ENCODE data around the gene ZBTB7B.

ZBTB7B gene

GRCh38 chr1:154959426-154959780, 43.2 kb upstream of the ZBTB7B start:
- Histone ChIP-seq H3K4me1 (ENCODE audit: control insufficient read depth in 1 of 2, insufficient read depth in 2 of 2, low read length in 2 of 2) (peaks cover 30 to 46% of the 10 kb centered on the region in 2 donors), H3K4me3 (ENCODE audit: low read depth in 1 of 2, low read length in 2 of 2) (no peak overlapping the region), H3K27me3 (ENCODE audit: control insufficient read depth in 1 of 2, insufficient read depth in 2 of 2, low read length in 2 of 2) (no peaks in the 10 kb centered on the region), H3K27ac (ENCODE audit: low read depth, low read length) (no peak overlapping the region), H3K9me3 (ENCODE audit: control insufficient read depth in 1 of 2, low read length in 2 of 2) (no peaks in the 10 kb centered on the region), H3K9ac (ENCODE audit: low read depth in 1 of 2, low read length in 2 of 2) (no peak overlapping the region), H3K36me3 (ENCODE audit: control insufficient read depth in 1 of 2, insufficient read depth in 2 of 2, low read length in 2 of 2) (peaks cover 13 to 29% of the 10 kb centered on the region in 2 donors)

GRCh38 chr1:154960446-154961136, 42.0 kb upstream of the ZBTB7B start:
- Histone ChIP-seq H3K36me3 (ENCODE audit: control insufficient read depth in 1 of 2, insufficient read depth in 2 of 2, low read length in 2 of 2) (peaks cover 22 to 39% of the 10 kb centered on the region in 2 donors), H3K4me1 (ENCODE audit: control insufficient read depth in 1 of 2, insufficient read depth in 2 of 2, low read length in 2 of 2) (peaks cover 20 to 35% of the 10 kb centered on the region in 2 donors), H3K27ac (ENCODE audit: low read depth, low read length) (no peak overlapping the region), H3K9me3 (ENCODE audit: control insufficient read depth in 1 of 2, low read length in 2 of 2) (no peaks in the 10 kb centered on the region), H3K4me3 (ENCODE audit: low read depth in 1 of 2, low read length in 2 of 2) (peak overlapping the region; percentile 77 to 86), H3K27me3 (ENCODE audit: control insufficient read depth in 1 of 2, insufficient read depth in 2 of 2, low read length in 2 of 2) (no peaks in the 10 kb centered on the region), H3K9ac (ENCODE audit: low read depth in 1 of 2, low read length in 2 of 2) (peak overlapping the region; percentile 76 to 85)

GRCh38 chr1:154961207-154962155, 41.1 kb upstream of the ZBTB7B start, which contains the start of gene PYGO2:
Gene PYGO2, minus strand, starts transcription at chr1:154961782. Its CDS starts 206 bp downstream, at chr1:154961576.
- H3K4me1 ChIP-seq (ENCODE audit: control insufficient read depth in 1 of 2, insufficient read depth in 2 of 2, low read length in 2 of 2), result peaks cover 16 to 32% of the 10 kb centered on the region in 2 donors
- peaks cover 27 to 48% of the 10 kb centered on the region in 2 donors for H3K36me3 ChIP-seq (ENCODE audit: control insufficient read depth in 1 of 2, insufficient read depth in 2 of 2, low read length in 2 of 2)
- peak within 1 kb of the TSS; percentile 77 to 86 for H3K4me3 ChIP-seq (ENCODE audit: low read depth in 1 of 2, low read length in 2 of 2)
- H3K27me3 ChIP-seq (ENCODE audit: control insufficient read depth in 1 of 2, insufficient read depth in 2 of 2, low read length in 2 of 2), result no peaks in the 10 kb centered on the region
- peak within 1 kb of the TSS; percentile 99 for H3K27ac ChIP-seq (ENCODE audit: low read depth, low read length)
- no peaks in the 10 kb centered on the region for H3K9me3 ChIP-seq (ENCODE audit: control insufficient read depth in 1 of 2, low read length in 2 of 2)
- peak within 1 kb of the TSS; percentile 76 to 85 for H3K9ac ChIP-seq (ENCODE audit: low read depth in 1 of 2, low read length in 2 of 2)

GRCh38 chr1:154962156-154962749, 40.3 kb upstream of the ZBTB7B start:
- Histone ChIP-seq H3K27ac (ENCODE audit: low read depth, low read length) (peak overlapping the region; percentile 99), H3K9ac (ENCODE audit: low read depth in 1 of 2, low read length in 2 of 2) (peak overlapping the region; percentile 76 to 85), H3K36me3 (ENCODE audit: control insufficient read depth in 1 of 2, insufficient read depth in 2 of 2, low read length in 2 of 2) (peaks cover 32 to 56% of the 10 kb centered on the region in 2 donors), H3K9me3 (ENCODE audit: control insufficient read depth in 1 of 2, low read length in 2 of 2) (no peaks in the 10 kb centered on the region), H3K4me3 (ENCODE audit: low read depth in 1 of 2, low read length in 2 of 2) (peak overlapping the region; percentile 77 to 86), H3K4me1 (ENCODE audit: control insufficient read depth in 1 of 2, insufficient read depth in 2 of 2, low read length in 2 of 2) (peaks cover 8 to 27% of the 10 kb centered on the region in 2 donors), H3K27me3 (ENCODE audit: control insufficient read depth in 1 of 2, insufficient read depth in 2 of 2, low read length in 2 of 2) (no peaks in the 10 kb centered on the region)

- H3K4me3 ChIP-seq (ENCODE audit: low read depth in 1 of 2, low read length in 2 of 2), result peak overlapping the region; percentile 77 to 86
- peaks cover 7 to 27% of the 10 kb centered on the region in 2 donors for H3K4me1 ChIP-seq (ENCODE audit: control insufficient read depth in 1 of 2, insufficient read depth in 2 of 2, low read length in 2 of 2)
- H3K9ac ChIP-seq (ENCODE audit: low read depth in 1 of 2, low read length in 2 of 2), result peak overlapping the region; percentile 76 to 85
- H3K27me3 ChIP-seq (ENCODE audit: control insufficient read depth in 1 of 2, insufficient read depth in 2 of 2, low read length in 2 of 2), result no peaks in the 10 kb centered on the region
- peaks cover 37 to 62% of the 10 kb centered on the region in 2 donors for H3K36me3 ChIP-seq (ENCODE audit: control insufficient read depth in 1 of 2, insufficient read depth in 2 of 2, low read length in 2 of 2)
- no peaks in the 10 kb centered on the region for H3K9me3 ChIP-seq (ENCODE audit: control insufficient read depth in 1 of 2, low read length in 2 of 2)
- no peak overlapping the region for H3K27ac ChIP-seq (ENCODE audit: low read depth, low read length)
These were observed 39.7 kb upstream of the ZBTB7B start for GRCh38 chr1:154962795-154963330.

- H3K27me3 ChIP-seq (ENCODE audit: control insufficient read depth in 1 of 2, insufficient read depth in 2 of 2, low read length in 2 of 2), result no peaks in the 10 kb centered on the region
- H3K4me3 ChIP-seq (ENCODE audit: low read depth in 1 of 2, low read length in 2 of 2), result no peak overlapping the region
- peak overlapping the region in 1 of 2 donors; percentile 7 for H3K9ac ChIP-seq (ENCODE audit: low read depth in 1 of 2, low read length in 2 of 2)
- H3K36me3 ChIP-seq (ENCODE audit: control insufficient read depth in 1 of 2, insufficient read depth in 2 of 2, low read length in 2 of 2), result peaks cover 32 to 65% of the 10 kb centered on the region in 2 donors
- no peak overlapping the region for H3K27ac ChIP-seq (ENCODE audit: low read depth, low read length)
- no peaks in the 10 kb centered on the region for H3K9me3 ChIP-seq (ENCODE audit: control insufficient read depth in 1 of 2, low read length in 2 of 2)
- peaks cover 7 to 27% of the 10 kb centered on the region in 2 donors for H3K4me1 ChIP-seq (ENCODE audit: control insufficient read depth in 1 of 2, insufficient read depth in 2 of 2, low read length in 2 of 2)
These were observed 39.0 kb upstream of the ZBTB7B start for GRCh38 chr1:154963643-154964042.

- Histone ChIP-seq H3K9ac (ENCODE audit: low read depth in 1 of 2, low read length in 2 of 2) (no peak overlapping the region), H3K27ac (ENCODE audit: low read depth, low read length) (no peak overlapping the region), H3K36me3 (ENCODE audit: control insufficient read depth in 1 of 2, insufficient read depth in 2 of 2, low read length in 2 of 2) (peaks cover 34 to 67% of the 10 kb centered on the region in 2 donors), H3K27me3 (ENCODE audit: control insufficient read depth in 1 of 2, insufficient read depth in 2 of 2, low read length in 2 of 2) (no peaks in the 10 kb centered on the region), H3K4me3 (ENCODE audit: low read depth in 1 of 2, low read length in 2 of 2) (no peak overlapping the region), H3K9me3 (ENCODE audit: control insufficient read depth in 1 of 2, low read length in 2 of 2) (no peaks in the 10 kb centered on the region), H3K4me1 (ENCODE audit: control insufficient read depth in 1 of 2, insufficient read depth in 2 of 2, low read length in 2 of 2) (peaks cover 13 to 32% of the 10 kb centered on the region in 2 donors)
These were observed 38.2 kb upstream of the ZBTB7B start for GRCh38 chr1:154964359-154964758.

GRCh38 chr1:154966111-154966510, 36.5 kb upstream of the ZBTB7B start:
- H3K9me3 ChIP-seq (ENCODE audit: control insufficient read depth in 1 of 2, low read length in 2 of 2), result no peaks in the 10 kb centered on the region
- H3K4me1 ChIP-seq (ENCODE audit: control insufficient read depth in 1 of 2, insufficient read depth in 2 of 2, low read length in 2 of 2), result peaks cover 22 to 38% of the 10 kb centered on the region in 2 donors
- no peak overlapping the region for H3K9ac ChIP-seq (ENCODE audit: low read depth in 1 of 2, low read length in 2 of 2)
- peaks cover 34 to 75% of the 10 kb centered on the region in 2 donors for H3K36me3 ChIP-seq (ENCODE audit: control insufficient read depth in 1 of 2, insufficient read depth in 2 of 2, low read length in 2 of 2)
- H3K27ac ChIP-seq (ENCODE audit: low read depth, low read length), result no peak overlapping the region
- H3K4me3 ChIP-seq (ENCODE audit: low read depth in 1 of 2, low read length in 2 of 2), result no peak overlapping the region
- H3K27me3 ChIP-seq (ENCODE audit: control insufficient read depth in 1 of 2, insufficient read depth in 2 of 2, low read length in 2 of 2), result no peaks in the 10 kb centered on the region

- H3K4me1 ChIP-seq (ENCODE audit: control insufficient read depth in 1 of 2, insufficient read depth in 2 of 2, low read length in 2 of 2), result peaks cover 33 to 45% of the 10 kb centered on the region in 2 donors
- H3K27me3 ChIP-seq (ENCODE audit: control insufficient read depth in 1 of 2, insufficient read depth in 2 of 2, low read length in 2 of 2), result no peaks in the 10 kb centered on the region
- H3K9me3 ChIP-seq (ENCODE audit: control insufficient read depth in 1 of 2, low read length in 2 of 2), result no peaks in the 10 kb centered on the region
- no peak overlapping the region for H3K4me3 ChIP-seq (ENCODE audit: low read depth in 1 of 2, low read length in 2 of 2)
- no peak overlapping the region for H3K27ac ChIP-seq (ENCODE audit: low read depth, low read length)
- H3K9ac ChIP-seq (ENCODE audit: low read depth in 1 of 2, low read length in 2 of 2), result no peak overlapping the region
- peaks cover 34 to 75% of the 10 kb centered on the region in 2 donors for H3K36me3 ChIP-seq (ENCODE audit: control insufficient read depth in 1 of 2, insufficient read depth in 2 of 2, low read length in 2 of 2)
These were observed 35.2 kb upstream of the ZBTB7B start for GRCh38 chr1:154967331-154967950.

All from duodenal mucosa (tissue), 2 donors.